ENCODE results near the gene ANKRD55.

- TF ChIP-seq CTCF (IDR thresholded peaks at IDR 0.05): no peak
- TF ChIP-seq POLR2A (IDR thresholded peaks at IDR 0.05): no peak
Observed at GRCh38 chr5:56088431-56088949, 144.6 kb downstream of the ANKRD55 start.
